Esophagus muscularis mucosa (tissue), 4 donors: ENCODE measurements around the gene REX1BD. TPM values are rescaled to one million over a fixed set of nuclear protein-coding genes. Genes with fewer than 3 reads are reported as not detected.
"Not testable (repeated sequence)": the region's sequence is repeated elsewhere in the genome, so short reads cannot be mapped to it uniquely, and the experiment has no call there.

Experiments
- DNase-seq: peaks from one replicate; pipeline ENCODE4 v3.0.0-alpha.2; 2017; ENCODE audit errors: extremely low spot score
- H3K27ac ChIP-seq, 4 donors: fragments of 200-600 bp; sonication (generic); replicated peaks in 1 of 4; 1 replicate in 3 of 4; 2 replicates in 1 of 4; pipeline ENCODE4 v1.5.1; 2016 to 2019; ENCODE audit warnings: mild to moderate bottlenecking in 1 of 4
- H3K27me3 ChIP-seq, 4 donors: fragments of 200-600 bp; sonication (generic); one replicate each; pipeline versions ENCODE4 v1.5.1 to v1.6.0; 2016 to 2019
- H3K36me3 ChIP-seq, 4 donors: fragments of 200-600 bp; sonication (generic); one replicate each; pipeline ENCODE4 v1.5.1; 2016 to 2019
- H3K4me1 ChIP-seq, 4 donors: fragments of 200-600 bp; sonication (generic); one replicate each; pipeline ENCODE4 v1.5.1; 2016 to 2019
- H3K4me3 ChIP-seq, 4 donors: fragments of 200-600 bp; sonication (generic); 1 replicate in 2 of 4; 2 replicates in 2 of 4; pipeline ENCODE4 v1.5.1; 2016 to 2019; ENCODE audit warnings: mild to moderate bottlenecking in 4 of 4, moderate library complexity in 1 of 4
- H3K9me3 ChIP-seq, 4 donors: fragments of 200-600 bp; sonication (generic); 1 replicate in 3 of 4; 2 replicates in 1 of 4; pipeline ENCODE4 v1.5.1; 2016 to 2019
- CTCF ChIP-seq, 3 experiments: fragments of 200-600 bp in 2 of 3; fragments of 450-650 bp in 1 of 3; sonication (generic) in 2 of 3; IDR thresholded peaks; one replicate each; pipeline ENCODE4 v1.5.1; 2017 to 2019; ENCODE audit warnings: antibody characterized with exemption in 3 of 3, mild to moderate bottlenecking in 2 of 3, moderate library complexity in 1 of 3
- EP300 ChIP-seq: sonication (generic); formaldehyde crosslinking; IDR thresholded peaks from one replicate; pipeline ENCODE4 v1.6.1; 2017; ENCODE audit warnings: antibody characterized with exemption
- POLR2A ChIP-seq: fragments of 450-650 bp; IDR thresholded peaks from one replicate; pipeline ENCODE4 v1.6.1; 2017; ENCODE audit warnings: antibody characterized with exemption, moderate library complexity, mild to moderate bottlenecking, low read depth
- POLR2AphosphoS5 ChIP-seq, 2 donors: sonication (generic); formaldehyde crosslinking; IDR thresholded peaks; one replicate each; pipeline ENCODE4 v1.6.1; 2017; ENCODE audit warnings: antibody characterized with exemption in 2 of 2
- WGBS: methylation state at CpG from one replicate; pipeline ENCODE4 v1.1.5; 2018; 5-methylcytosine and 5-hydroxymethylcytosine counted together
- intact Hi-C: fragments of 100-400 bp; cut with DNase I; formaldehyde crosslinking; loops from one replicate; pipeline ENCODE4 v1.15.1; 2023
- total RNA-seq, 4 donors: library from RNA; depleted of rRNA; stranded (reverse); fragments of >200 nt; gene quantifications; one replicate each; pipeline versions ENCODE4 v1.1.0 to v1.2.1, GENCODE V29; 2016

The REX1BD gene
- total RNA-seq, 4 donors from 2014 or later = 56.1 to 77.7 (median 67.0) TPM

GRCh38 chr19:18590273-18591272 lies 2.0 kb downstream of the REX1BD start:
- peak overlapping the region in 3 of 4 donors; percentile 22 to 89 (median 87) for H3K27ac ChIP-seq
- no peak for DNase-seq
- no peaks in the 10 kb centered on the region for H3K27me3 ChIP-seq
- WGBS = 64% methylated on average over 36 of the region's 40 CpGs
- intact Hi-C loops = loop anchor here (5.0 kb wide), 2 partner anchors 87 to 257 kb away; no protein-coding TSS in a partner anchor
- peaks cover 0 to 20% (median 8%) of the 10 kb centered on the region in 4 donors for H3K36me3 ChIP-seq
- no peaks in the 10 kb centered on the region for H3K9me3 ChIP-seq
- peak overlapping the region in 1 of 4 donors; percentile 68 for H3K4me3 ChIP-seq
- peaks cover 30 to 54% (median 48%) of the 10 kb centered on the region in 4 donors for H3K4me1 ChIP-seq
- TF ChIP-seq POLR2A = no peak
- no peak for TF ChIP-seq POLR2AphosphoS5 (IDR thresholded peaks at IDR 0.05)
- no peak for TF ChIP-seq CTCF (IDR thresholded peaks at IDR 0.05)
- no peak for TF ChIP-seq EP300

GRCh38 chr19:18591735-18592385 lies 3.3 kb downstream of the REX1BD start:
- no peak for DNase-seq
- TF ChIP-seq POLR2AphosphoS5 (IDR thresholded peaks at IDR 0.05) = no peak
- no peaks in the 10 kb centered on the region for H3K27me3 ChIP-seq
- H3K27ac ChIP-seq = no peak overlapping the region
- no peak overlapping the region for H3K4me3 ChIP-seq
- H3K4me1 ChIP-seq = peaks cover 30 to 54% (median 48%) of the 10 kb centered on the region in 4 donors
- no peaks in the 10 kb centered on the region for H3K9me3 ChIP-seq
- intact Hi-C loops = loop anchor here (5.0 kb wide), 2 partner anchors 85 to 255 kb away; no protein-coding TSS in a partner anchor
- 81% methylated on average over 22 of the region's 22 CpGs for WGBS
- peaks cover 0 to 20% (median 8%) of the 10 kb centered on the region in 4 donors for H3K36me3 ChIP-seq

- H3K36me3 ChIP-seq = peaks cover 0 to 20% (median 8%) of the 10 kb centered on the region in 4 donors
- not testable (repeated sequence) for DNase-seq, H3K27me3 ChIP-seq, H3K27ac ChIP-seq, H3K4me3 ChIP-seq, H3K9me3 ChIP-seq
- peaks cover 30 to 52% (median 45%) of the 10 kb centered on the region in 4 donors for H3K4me1 ChIP-seq
- 71% methylated on average over 5 of the region's 5 CpGs for WGBS
- intact Hi-C loops = loop anchor here (5.0 kb wide), 2 partner anchors 85 to 255 kb away; no protein-coding TSS in a partner anchor
Observed at GRCh38 chr19:18592732-18593131, 4.1 kb downstream of the REX1BD start.

- intact Hi-C loops = loop anchor here (5.0 kb wide), 2 partner anchors 84 to 254 kb away; no protein-coding TSS in a partner anchor
- DNase-seq = no peak
- TF ChIP-seq EP300 (no peak), POLR2AphosphoS5 (IDR thresholded peaks at IDR 0.05) (no peak), CTCF (IDR thresholded peaks at IDR 0.05) (no peak), POLR2A (no peak)
- peaks cover 0 to 20% (median 8%) of the 10 kb centered on the region in 4 donors for H3K36me3 ChIP-seq
- WGBS = 35% methylated on average over 11 of the region's 25 CpGs
- H3K27me3 ChIP-seq = peaks cover 0 to 11% (median 8%) of the 10 kb centered on the region in 4 donors
- H3K4me3 ChIP-seq = peak overlapping the region; percentile 47 to 63 (median 48)
- H3K4me1 ChIP-seq = peaks cover 24 to 44% (median 37%) of the 10 kb centered on the region in 4 donors
- no peaks in the 10 kb centered on the region for H3K9me3 ChIP-seq
- peak overlapping the region; percentile 31 to 47 (median 35) for H3K27ac ChIP-seq
Observed at GRCh38 chr19:18593367-18594095, 4.9 kb downstream of the REX1BD start.

- WGBS = 1% methylated on average over 17 of the region's 54 CpGs
- H3K36me3 ChIP-seq = peaks cover 0 to 20% (median 8%) of the 10 kb centered on the region in 4 donors
- H3K27me3 ChIP-seq = peaks cover 0 to 19% (median 8%) of the 10 kb centered on the region in 4 donors
- no peak for TF ChIP-seq POLR2A
- no peak for TF ChIP-seq EP300
- TF ChIP-seq POLR2AphosphoS5 (IDR thresholded peaks at IDR 0.05) = peak; percentile 8 to 12
- peak; percentile 94 to 98 (median 96) for TF ChIP-seq CTCF (IDR thresholded peaks at IDR 0.05)
- H3K9me3 ChIP-seq = no peaks in the 10 kb centered on the region
- peak overlapping the region; percentile 47 to 63 (median 48) for H3K4me3 ChIP-seq
- intact Hi-C loops = loop anchor here (5.0 kb wide), 2 partner anchors 83 to 253 kb away; no protein-coding TSS in a partner anchor
- no peak for DNase-seq
- peaks cover 24 to 37% (median 33%) of the 10 kb centered on the region in 4 donors for H3K4me1 ChIP-seq
- peak overlapping the region; percentile 31 to 47 (median 35) for H3K27ac ChIP-seq
Observed at GRCh38 chr19:18594096-18594823, 5.7 kb downstream of the REX1BD start.
